SH-SY5Y (cell line): ENCODE data around the gene ARMH2.

Experiments used
- GATA2 ChIP-seq: IDR thresholded peaks from 2 replicates; pipeline ENCODE4 v1.6.1; 2011; ENCODE audit warnings: mild to moderate bottlenecking, low read depth, low read length
- GATA3 ChIP-seq: IDR thresholded peaks from 2 replicates; pipeline ENCODE4 v1.6.1; 2011; ENCODE audit warnings: low read depth, mild to moderate bottlenecking, low read length, moderate library complexity

DNA sequence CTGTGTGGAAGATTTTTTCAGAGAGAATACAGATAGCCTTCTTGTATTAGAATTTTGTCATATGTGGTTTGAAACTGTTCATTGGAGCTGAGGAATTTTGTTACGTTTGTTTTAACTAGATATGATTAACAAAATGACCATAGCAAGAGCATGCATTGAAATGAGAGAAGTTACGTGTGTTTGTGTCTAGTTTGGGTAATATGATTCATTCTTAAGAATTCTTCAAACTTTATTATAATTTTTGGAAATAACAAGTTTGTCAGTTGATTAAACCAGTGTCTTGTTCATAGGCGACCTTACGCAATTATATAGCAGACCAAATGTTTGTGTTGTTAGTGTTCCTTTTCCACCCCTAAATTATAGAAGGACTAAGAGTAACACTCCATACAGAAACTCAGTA, 18.5 kb downstream of the ARMH2 start:
- TF ChIP-seq GATA2, result no peak
- TF ChIP-seq GATA3, result no peak
